Osteoblast (primary cell): ENCODE results near the gene VWCE. TPM values are rescaled to one million over a fixed set of nuclear protein-coding genes. Genes with fewer than 3 reads are reported as not detected.

ENCODE experiments used
- DNase-seq: peaks from one replicate; pipeline ENCODE4 v3.0.0; 2011; ENCODE audit warnings: low spot score, mixed read lengths; ENCODE audit not compliant: insufficient read length; ENCODE audit errors: missing footprints
- H2AFZ ChIP-seq: 2 replicates; pipeline ENCODE4 v1.6.0; 2011; ENCODE audit warnings: mild to moderate bottlenecking, low read length
- H3K27ac ChIP-seq: 2 replicates; pipeline ENCODE4 v1.5.1; 2011; ENCODE audit warnings: mild to moderate bottlenecking, low read depth, low read length, moderate library complexity
- H3K27me3 ChIP-seq: 2 replicates; pipeline ENCODE4 v1.6.0; 2012; ENCODE audit warnings: mild to moderate bottlenecking, control low read depth, inconsistent platforms, low read length, moderate library complexity; ENCODE audit not compliant: insufficient read depth
- H3K36me3 ChIP-seq: 2 replicates; pipeline ENCODE4 v1.5.1; 2011; ENCODE audit warnings: mild to moderate bottlenecking, low read length, control low read depth, moderate library complexity; ENCODE audit not compliant: insufficient read depth
- H3K4me1 ChIP-seq: 2 replicates; pipeline ENCODE4 v1.5.1; 2011; ENCODE audit warnings: mild to moderate bottlenecking, low read length, control low read depth, moderate library complexity; ENCODE audit not compliant: insufficient read depth
- H3K4me2 ChIP-seq: 2 replicates; pipeline ENCODE4 v1.6.0; 2011; ENCODE audit warnings: mild to moderate bottlenecking, low read length; ENCODE audit not compliant: insufficient read depth
- H3K4me3 ChIP-seq: fragments of 200-600 bp; sonication (generic); 3 replicates; pipeline ENCODE4 v1.5.1; 2012; ENCODE audit warnings: mild to moderate bottlenecking, low read length, inconsistent platforms; ENCODE audit not compliant: insufficient read depth
- H3K79me2 ChIP-seq: 2 replicates; pipeline ENCODE4 v1.6.0; 2012; ENCODE audit warnings: mild to moderate bottlenecking, low read length, control low read depth, inconsistent platforms; ENCODE audit not compliant: insufficient read depth
- H3K9me3 ChIP-seq: 2 replicates; pipeline ENCODE4 v1.5.1; 2011; ENCODE audit warnings: low read depth, low read length, control low read depth
- H4K20me1 ChIP-seq: 2 replicates; pipeline ENCODE4 v1.6.0; 2012; ENCODE audit warnings: mild to moderate bottlenecking, low read length, control low read depth; ENCODE audit not compliant: insufficient read depth
- CTCF ChIP-seq: IDR thresholded peaks from 2 replicates; pipeline ENCODE4 v1.5.1; 2011; ENCODE audit warnings: mild to moderate bottlenecking, low read depth, low read length, moderate library complexity; ENCODE audit errors: extremely low read depth
- total RNA-seq: library from RNA; depleted of rRNA; stranded (reverse); fragments of >200 nt; gene quantifications from 2 replicates; pipeline ENCODE4 v1.2.3, GENCODE V29; 2012

VWCE gene
- 4.7 and 6.2 TPM in 2 replicates for total RNA-seq

- DNase-seq: peak; percentile 96
Observed at GRCh38 chr11:61294717-61295595, at the start of gene VWCE. Gene VWCE (minus strand): TSS chr11:61295316. CDS start chr11:61295037, 279 bp downstream.

GRCh38 chr11:61343792-61344745 lies 49.0 kb upstream of the VWCE start:
- Histone ChIP-seq H3K27me3 (no peaks in the 10 kb centered on the region), H3K27ac (no peak overlapping the region), H3K4me2 (no peak overlapping the region), H3K79me2 (no peaks in the 10 kb centered on the region), H3K9me3 (no peaks in the 10 kb centered on the region), H3K36me3 (peaks cover 18% of the 10 kb centered on the region), H2AFZ (no peak overlapping the region), H3K4me3 (no peak overlapping the region), H3K4me1 (no peaks in the 10 kb centered on the region), H4K20me1 (no peaks in the 10 kb centered on the region)
- no peak for TF ChIP-seq CTCF
- DNase-seq: peak; percentile 34

More at GRCh38 chr11:61294717-61295595, at the start of gene VWCE:
- H4K20me1 ChIP-seq: peaks cover 3% of the 10 kb centered on the region
- peak within 1 kb of the TSS; percentile 92 for H3K4me2 ChIP-seq
- peak within 1 kb of the TSS; percentile 59 for H3K27ac ChIP-seq
- no peaks in the 10 kb centered on the region for H3K27me3 ChIP-seq
- H3K4me1 ChIP-seq: peaks cover 45% of the 10 kb centered on the region
- H3K4me3 ChIP-seq: peak within 1 kb of the TSS; percentile 74
- no peaks in the 10 kb centered on the region for H3K79me2 ChIP-seq
- TF ChIP-seq CTCF: no peak
- H3K9me3 ChIP-seq: no peaks in the 10 kb centered on the region
- H3K36me3 ChIP-seq: peaks cover 7% of the 10 kb centered on the region
- H2AFZ ChIP-seq: no peak within 1 kb of the TSS

- peak; percentile 81 for DNase-seq
- no peaks in the 10 kb centered on the region for H3K27me3 ChIP-seq
- H2AFZ ChIP-seq: no peak overlapping the region
- no peak overlapping the region for H3K4me3 ChIP-seq
- H3K36me3 ChIP-seq: peaks cover 11% of the 10 kb centered on the region
- no peaks in the 10 kb centered on the region for H3K4me1 ChIP-seq
- no peaks in the 10 kb centered on the region for H3K9me3 ChIP-seq
- no peak overlapping the region for H3K27ac ChIP-seq
- no peak for TF ChIP-seq CTCF
- no peaks in the 10 kb centered on the region for H4K20me1 ChIP-seq
- no peak overlapping the region for H3K4me2 ChIP-seq
- H3K79me2 ChIP-seq: no peaks in the 10 kb centered on the region
Observed at GRCh38 chr11:61342207-61342803, 47.2 kb upstream of the VWCE start.
